ENCODE results near the gene ZSCAN16.
"Not testable (repeated sequence)": the region's sequence is repeated elsewhere in the genome, so short reads cannot be mapped to it uniquely, and the experiment has no call there.

Gene ZSCAN16

DNA sequence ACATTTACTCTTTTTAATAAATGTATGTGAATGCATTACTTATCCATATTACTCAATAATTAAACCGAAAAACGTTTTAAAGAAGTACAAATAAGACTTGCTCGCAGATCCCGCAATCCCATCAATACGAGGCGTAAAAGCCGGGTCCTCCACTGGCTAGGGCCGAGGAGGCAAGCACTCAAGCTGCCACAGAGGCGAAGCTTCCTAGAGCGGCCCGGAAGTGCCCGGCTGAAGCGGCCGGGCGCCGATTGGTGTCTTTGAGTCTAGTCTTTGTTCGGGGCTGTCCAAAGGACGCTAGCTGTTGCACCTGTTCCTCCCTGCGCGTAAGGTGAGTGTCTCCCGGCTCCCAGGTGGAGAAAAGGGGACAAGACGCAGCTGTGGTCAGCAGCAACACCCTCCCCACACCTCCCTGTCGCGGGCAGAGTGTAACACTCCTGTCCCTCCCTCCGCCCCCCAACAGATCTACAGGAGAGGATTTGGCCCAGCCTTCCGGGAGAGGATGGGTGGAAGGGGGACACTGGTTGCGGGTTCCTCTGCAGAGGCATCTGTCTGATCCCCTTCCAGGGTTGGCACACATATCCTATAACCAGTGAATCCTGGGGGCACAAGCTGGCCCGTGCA is at the start of gene ZSCAN16:
Gene ZSCAN16 (plus strand): TSS at position 260 of the 621 bp plus-strand sequence. CDS start 835 bp downstream, outside the sequence.
- DNase-seq (ENCODE audit: low read depth), result no peak

- no peak for DNase-seq (ENCODE audit: low read depth)
Observed at GRCh38 chr6:28078050-28078449, 46.4 kb upstream of the ZSCAN16 start.

GRCh38 chr6:28078836-28079235 is 45.6 kb upstream of the ZSCAN16 start:
- DNase-seq (ENCODE audit: low read depth), result no peak

DNA sequence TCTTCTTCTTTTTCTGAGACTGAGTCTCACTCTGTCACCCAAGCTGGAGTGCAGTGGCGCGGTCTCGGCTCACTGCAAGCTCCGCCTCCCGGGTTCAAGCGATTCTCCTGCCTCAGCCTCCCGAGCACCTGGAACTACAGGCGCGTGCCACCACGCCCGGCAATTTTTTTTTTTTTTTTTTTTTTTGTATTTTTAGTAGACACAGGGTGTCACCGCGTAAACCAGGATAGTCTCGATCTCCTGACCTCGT is 44.1 kb upstream of the ZSCAN16 start, which contains the start of gene ZNF165:
Gene ZNF165 (plus strand): TSS at position 188 of the 250 bp plus-strand sequence. CDS start 4,913 bp downstream, outside the sequence.
- not testable (repeated sequence) for DNase-seq (ENCODE audit: low read depth)

- DNase-seq (ENCODE audit: low read depth), result peak; percentile 93
Observed at GRCh38 chr6:28080631-28081485, 43.6 kb upstream of the ZSCAN16 start.

DNA sequence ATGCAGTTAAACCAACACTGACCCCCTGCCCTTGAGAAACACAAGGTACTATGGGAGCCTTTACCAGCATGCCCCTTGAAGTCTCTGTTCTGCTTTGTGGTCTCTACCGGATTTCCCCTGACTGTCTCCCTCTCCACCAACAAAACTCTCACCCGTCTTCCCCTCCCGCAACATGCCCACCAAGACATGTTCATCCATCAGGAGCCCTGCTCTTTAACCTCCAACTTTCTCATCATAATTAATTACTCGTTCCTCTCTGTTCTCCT is 43.0 kb upstream of the ZSCAN16 start:
- DNase-seq (ENCODE audit: low read depth), result no peak

DNA sequence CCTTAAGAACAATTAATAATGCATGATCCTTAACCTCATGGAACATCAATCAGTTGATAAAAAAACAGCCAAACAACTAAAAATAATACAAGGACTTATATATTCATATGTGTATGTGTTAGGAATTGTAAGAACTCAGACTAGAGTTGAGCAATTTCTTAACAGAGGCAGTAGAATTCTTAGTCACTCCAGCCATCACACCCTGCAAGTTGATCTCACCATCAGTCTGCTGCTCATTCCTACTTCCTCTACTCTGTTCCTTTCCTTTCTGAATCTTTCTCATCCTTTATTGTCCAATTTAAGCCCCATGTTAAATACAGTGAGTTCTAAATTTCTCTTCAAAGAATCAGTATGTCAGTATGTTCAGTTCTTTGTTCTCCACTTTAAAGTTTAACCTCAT is 41.5 kb upstream of the ZSCAN16 start:
- no peak for DNase-seq (ENCODE audit: low read depth)

DNA sequence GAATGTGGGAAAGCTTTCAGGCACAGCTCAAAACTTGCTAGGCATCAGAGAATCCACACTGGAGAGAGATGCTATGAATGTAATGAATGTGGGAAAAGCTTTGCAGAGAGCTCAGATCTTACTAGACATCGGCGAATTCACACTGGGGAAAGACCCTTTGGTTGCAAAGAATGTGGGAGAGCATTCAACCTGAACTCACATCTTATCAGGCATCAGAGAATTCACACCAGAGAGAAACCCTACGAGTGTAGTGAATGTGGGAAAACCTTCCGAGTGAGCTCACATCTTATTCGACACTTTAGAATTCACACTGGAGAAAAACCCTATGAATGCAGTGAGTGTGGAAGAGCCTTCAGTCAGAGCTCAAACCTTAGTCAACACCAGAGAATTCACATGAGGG is 35.4 kb upstream of the ZSCAN16 start:
- DNase-seq (ENCODE audit: low read depth), result no peak

DNA sequence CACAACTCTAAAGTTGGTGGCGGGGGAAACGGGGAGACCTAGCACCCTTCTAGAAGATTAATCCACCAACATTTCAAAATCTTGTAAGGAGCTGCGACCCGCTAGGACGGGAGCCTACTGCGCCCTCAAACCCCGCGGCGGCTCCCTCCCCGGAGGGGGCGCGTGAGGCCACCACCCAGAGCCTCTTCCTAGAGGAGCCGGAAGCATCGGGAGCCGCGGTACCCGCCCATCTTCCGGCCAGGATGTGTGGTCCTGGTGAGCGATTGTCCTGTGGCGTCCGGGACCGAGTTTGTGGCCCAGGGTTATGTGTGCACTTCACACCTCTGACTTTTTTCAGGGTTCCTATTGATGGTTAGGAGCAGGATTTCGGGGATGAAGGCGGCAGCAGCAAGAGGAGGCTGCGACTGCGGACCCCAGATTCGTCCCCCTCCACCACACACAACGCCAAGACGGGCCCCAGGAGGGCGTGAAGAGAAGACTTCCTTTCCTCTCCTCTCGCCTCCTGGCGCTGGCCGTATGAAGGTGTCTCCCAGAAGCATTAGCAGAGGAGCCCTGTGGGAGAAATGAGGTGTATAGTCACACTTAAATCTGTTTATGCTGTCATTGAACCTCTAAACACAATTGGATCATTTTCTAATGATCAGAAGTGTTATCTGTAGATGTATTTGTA is 33.4 kb upstream of the ZSCAN16 start:
- DNase-seq (ENCODE audit: low read depth), result no peak

DNA sequence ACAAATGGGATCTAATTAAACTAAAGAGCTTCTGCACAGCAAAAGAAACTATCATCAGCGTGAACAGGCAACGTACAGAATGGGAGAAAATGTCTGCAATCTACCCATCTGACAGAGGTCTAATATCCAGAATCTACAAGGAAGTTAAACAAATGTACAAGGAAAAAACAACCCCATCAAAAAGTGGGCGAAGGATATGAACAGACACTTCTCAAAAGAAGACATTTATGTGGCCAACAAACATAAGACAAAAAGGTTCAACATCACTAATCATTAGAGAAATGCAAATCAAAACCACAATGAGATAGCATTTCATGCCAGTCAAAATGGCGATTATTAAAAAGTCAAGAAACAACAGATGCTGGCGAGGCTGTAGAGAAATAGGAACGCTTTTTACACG is 22.2 kb upstream of the ZSCAN16 start:
- DNase-seq (ENCODE audit: low read depth), result not testable (repeated sequence)

DNA sequence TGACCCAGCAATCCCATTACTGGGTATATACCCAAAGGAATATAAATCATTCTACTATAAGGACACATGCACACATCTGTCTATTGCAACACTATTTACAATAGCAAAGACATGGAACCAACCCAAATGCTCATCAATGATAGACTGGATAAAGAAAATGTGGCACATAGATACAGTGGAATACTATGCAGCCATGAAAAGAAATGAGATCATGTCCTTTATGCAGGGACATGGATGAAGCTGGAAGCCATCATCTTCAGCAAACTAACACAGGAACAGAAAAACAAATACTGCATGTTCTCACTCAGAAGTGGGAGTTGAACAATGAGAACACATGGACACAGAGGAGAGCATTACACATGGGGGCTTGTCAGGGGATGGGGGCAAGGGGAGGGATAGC is 21.7 kb upstream of the ZSCAN16 start:
- not testable (repeated sequence) for DNase-seq (ENCODE audit: low read depth)

- peak; percentile 35 for DNase-seq (ENCODE audit: low read depth)
Observed at GRCh38 chr6:28104392-28105244, 19.8 kb upstream of the ZSCAN16 start.

DNA sequence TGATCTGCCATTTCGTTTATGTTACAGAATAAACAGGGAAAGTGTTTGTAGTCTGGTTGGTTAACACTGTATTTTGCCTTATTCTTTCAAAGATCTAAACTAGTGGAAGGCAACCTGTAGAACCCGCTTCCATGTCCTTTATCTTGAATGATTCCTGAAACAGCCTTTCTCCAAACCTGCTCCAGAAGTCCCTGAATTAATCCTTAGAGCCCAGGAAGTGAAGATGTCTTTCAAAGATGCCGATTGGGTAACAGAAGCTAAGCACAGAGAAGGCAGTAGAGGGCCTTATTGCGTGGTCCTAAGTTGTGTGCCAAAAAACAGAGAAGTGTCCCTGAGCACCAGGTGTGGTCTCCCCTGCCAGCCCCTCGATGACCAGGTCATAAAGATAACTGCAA is 19.2 kb upstream of the ZSCAN16 start:
- DNase-seq (ENCODE audit: low read depth), result no peak

GRCh38 chr6:28107506-28107905 is 16.9 kb upstream of the ZSCAN16 start:
- no peak for DNase-seq (ENCODE audit: low read depth)

GRCh38 chr6:28111964-28112363 is 12.4 kb upstream of the ZSCAN16 start:
- no peak for DNase-seq (ENCODE audit: low read depth)

- DNase-seq (ENCODE audit: low read depth), result no peak
Observed at GRCh38 chr6:28115799-28116198, 8.6 kb upstream of the ZSCAN16 start.

- DNase-seq (ENCODE audit: low read depth), result no peak
Observed at GRCh38 chr6:28117386-28118050, 6.9 kb upstream of the ZSCAN16 start.

- DNase-seq (ENCODE audit: low read depth), result no peak
Observed at GRCh38 chr6:28118217-28118616, 6.2 kb upstream of the ZSCAN16 start.

- no peak for DNase-seq (ENCODE audit: low read depth)
Observed at GRCh38 chr6:28121876-28122275, 2.5 kb upstream of the ZSCAN16 start.

DNA sequence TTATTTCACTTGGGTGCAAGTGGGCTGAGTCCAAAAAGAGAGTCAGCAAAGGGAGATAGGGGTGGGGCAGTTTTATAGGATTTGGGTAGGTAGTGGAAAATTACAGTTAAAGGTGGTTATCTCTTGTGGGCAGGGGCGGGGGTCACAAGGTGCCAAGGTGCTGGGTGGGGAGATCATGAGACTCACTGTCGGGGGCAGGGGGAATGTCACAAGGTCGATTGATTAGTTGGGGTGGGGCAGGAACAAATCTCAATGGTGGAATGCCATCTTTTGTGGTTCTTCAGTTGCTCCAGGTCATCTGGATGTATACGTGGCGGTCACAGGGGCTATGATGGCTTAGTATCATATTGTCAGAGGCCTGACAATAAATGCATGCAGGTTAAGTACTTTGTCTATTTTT is 2.1 kb upstream of the ZSCAN16 start:
- DNase-seq (ENCODE audit: low read depth), result not testable (repeated sequence)

- DNase-seq (ENCODE audit: low read depth), result no peak
Observed at GRCh38 chr6:28124971-28125353, 553 bp downstream of the ZSCAN16 start.

- DNase-seq (ENCODE audit: low read depth), result no peak
Observed at GRCh38 chr6:28125401-28125800, 992 bp downstream of the ZSCAN16 start.

Measured in GM04504 (cell line).